Smooth muscle cell (in vitro differentiated cells): ENCODE results near the gene PARD3B. TPM values are rescaled to one million over a fixed set of nuclear protein-coding genes. Genes with fewer than 3 reads are reported as not detected.

Experiments used
- DNase-seq: peaks from one replicate; lab custom pipeline; 2025; ENCODE audit not compliant: unreplicated experiment; lab: John Stamatoyannopoulos, UW
- H2AFZ ChIP-seq: fragments of 200-600 bp; sonication (generic); 2 replicates; pipeline ENCODE4 v1.6.0; 2016; ENCODE audit warnings: antibody characterized with exemption, low read depth, mild to moderate bottlenecking
- H3F3A ChIP-seq: fragments of 200-600 bp; sonication (generic); 2 replicates; pipeline ENCODE4 v1.6.0; 2017; ENCODE audit warnings: antibody characterized with exemption, low read depth
- H3K27ac ChIP-seq: fragments of 200-600 bp; sonication (generic); 2 replicates; pipeline ENCODE4 v1.5.1; 2016; ENCODE audit warnings: low read depth, mild to moderate bottlenecking
- H3K27me3 ChIP-seq: fragments of 200-600 bp; sonication (generic); 2 replicates; pipeline ENCODE4 v1.6.1; 2016; ENCODE audit warnings: low read depth, mild to moderate bottlenecking
- H3K36me3 ChIP-seq: fragments of 200-600 bp; sonication (generic); 2 replicates; pipeline ENCODE4 v1.5.1; 2016; ENCODE audit warnings: low read depth
- H3K4me1 ChIP-seq: fragments of 200-600 bp; sonication (generic); 2 replicates; pipeline ENCODE4 v1.5.1; 2016; ENCODE audit warnings: low read depth
- H3K4me2 ChIP-seq: fragments of 200-600 bp; sonication (generic); 2 replicates; pipeline ENCODE4 v1.6.0; 2016; ENCODE audit warnings: mild to moderate bottlenecking
- H3K4me3 ChIP-seq: fragments of 200-600 bp; sonication (generic); 2 replicates; pipeline ENCODE4 v1.5.1; 2016; ENCODE audit warnings: mild to moderate bottlenecking
- H3K79me2 ChIP-seq: fragments of 200-600 bp; sonication (generic); 2 replicates; pipeline ENCODE4 v1.6.0; 2016; ENCODE audit warnings: low read depth, mild to moderate bottlenecking
- H3K9ac ChIP-seq: fragments of 200-600 bp; sonication (generic); 2 replicates; pipeline ENCODE4 v1.6.0; 2016; ENCODE audit warnings: low read depth
- H3K9me3 ChIP-seq: fragments of 200-600 bp; sonication (generic); replicated peaks from 2 replicates; pipeline ENCODE4 v1.5.1; 2016; ENCODE audit warnings: low read depth
- H4K20me1 ChIP-seq: fragments of 200-600 bp; sonication (generic); 2 replicates; pipeline ENCODE4 v1.6.0; 2016; ENCODE audit warnings: low read depth
- CTCF ChIP-seq: fragments of 200-600 bp; sonication (generic); IDR thresholded peaks from 2 replicates; pipeline ENCODE4 v1.5.1; 2017; ENCODE audit warnings: borderline replicate concordance, mild to moderate bottlenecking, antibody characterized with exemption; ENCODE audit not compliant: insufficient read depth, poor library complexity, severe bottlenecking
- WGBS: methylation state at CpG from one replicate; pipeline ENCODE4 v1.1.7; 2016; ENCODE audit warnings: low lambda C conversion rate; 5-methylcytosine and 5-hydroxymethylcytosine counted together
- polyA plus RNA-seq: library from polyadenylated mRNA; unstranded; fragments of >200 nt; fragmentation: Nextera tagmentation; extraction: Ambion mirVana; gene quantifications from 2 replicates; pipeline ENCODE4 v1.2.1, GENCODE V29; 2016
- total RNA-seq: library from RNA; depleted of rRNA; stranded (reverse); fragments of >200 nt; gene quantifications from 2 replicates; pipeline ENCODE4 v1.2.3, GENCODE V29; 2014

PARD3B gene
- total and polyA plus RNA-seq, 2 experiments from 2014 or later = 3.3 to 12.2 TPM

DNA sequence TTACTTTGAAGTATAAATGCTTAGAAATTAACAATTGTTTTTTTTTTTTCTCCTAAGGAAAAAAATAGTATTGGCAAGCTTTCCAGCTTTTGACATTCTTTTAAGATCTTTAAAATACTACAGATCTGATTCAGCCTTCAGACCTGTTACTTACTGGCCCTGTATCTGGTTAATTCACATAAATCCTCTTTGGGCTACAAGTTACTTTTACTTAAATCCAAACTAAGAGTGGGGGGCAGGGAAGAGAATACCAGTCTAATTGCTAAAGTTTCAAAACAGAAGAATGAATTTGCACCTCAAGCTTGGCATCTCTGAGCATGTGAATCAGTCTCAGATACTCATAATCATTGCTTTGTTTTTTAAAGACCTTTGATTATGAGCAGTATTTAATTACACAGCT, 386.3 kb downstream of the PARD3B start:
- Histone ChIP-seq H3K4me3 (no peak overlapping the region), H3K79me2 (no peaks in the 10 kb centered on the region), H3F3A (no peaks in the 10 kb centered on the region), H4K20me1 (no peaks in the 10 kb centered on the region), H3K36me3 (no peaks in the 10 kb centered on the region), H3K27me3 (no peaks in the 10 kb centered on the region), H3K9me3 (no peaks in the 10 kb centered on the region), H3K9ac (no peak overlapping the region), H2AFZ (no peak overlapping the region), H3K4me1 (peaks cover 6% of the 10 kb centered on the region), H3K4me2 (no peak overlapping the region), H3K27ac (no peak overlapping the region)
- no peak for TF ChIP-seq CTCF
- no peak for DNase-seq

DNA sequence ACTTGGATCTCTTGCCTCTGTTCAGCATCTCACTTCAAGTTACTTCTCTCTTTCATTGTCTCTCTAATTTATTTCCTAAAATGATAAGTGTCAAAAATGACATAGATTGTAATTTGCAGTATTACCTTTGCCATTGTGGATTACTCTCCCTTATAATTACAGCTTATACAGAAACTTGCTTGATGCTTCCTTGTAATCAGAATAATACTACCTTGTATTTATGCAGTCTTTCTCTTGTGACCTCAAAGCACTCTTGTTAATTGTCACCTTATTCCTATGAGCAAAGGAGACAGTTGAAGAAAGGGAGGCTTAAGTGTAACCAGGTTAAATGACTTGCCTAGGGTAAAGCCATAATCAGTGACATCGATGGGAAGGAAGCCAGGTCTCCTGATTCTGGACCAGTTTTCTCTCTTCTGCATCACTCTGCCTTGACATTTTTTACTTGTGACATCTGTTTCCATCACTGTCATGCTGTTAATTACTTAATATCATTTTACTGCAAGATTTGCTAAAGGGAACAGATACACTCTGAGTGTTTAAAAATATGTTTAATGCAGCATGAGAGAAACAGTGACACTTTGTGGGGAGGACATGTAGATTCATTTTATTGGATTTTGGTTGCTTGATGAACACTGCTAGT, 388.6 kb downstream of the PARD3B start:
- Histone ChIP-seq H3F3A (no peaks in the 10 kb centered on the region), H3K9me3 (no peaks in the 10 kb centered on the region), H3K4me1 (peaks cover 6% of the 10 kb centered on the region), H3K4me2 (no peak overlapping the region), H3K27ac (no peak overlapping the region), H3K4me3 (no peak overlapping the region), H4K20me1 (no peaks in the 10 kb centered on the region), H3K27me3 (no peaks in the 10 kb centered on the region), H3K9ac (no peak overlapping the region), H3K79me2 (no peaks in the 10 kb centered on the region), H2AFZ (no peak overlapping the region), H3K36me3 (no peaks in the 10 kb centered on the region)
- 57% methylated on average over 1 of the region's 1 CpG for WGBS
- TF ChIP-seq CTCF = no peak
- DNase-seq = no peak

GRCh38 chr2:204944927-204945326, 399.7 kb downstream of the PARD3B start:
- H3K4me2 ChIP-seq = no peak overlapping the region
- H3K9ac ChIP-seq = no peak overlapping the region
- H3K4me3 ChIP-seq = no peak overlapping the region
- 81% methylated on average over 3 of the region's 3 CpGs for WGBS
- H3K4me1 ChIP-seq = no peaks in the 10 kb centered on the region
- H2AFZ ChIP-seq = no peak overlapping the region
- H3F3A ChIP-seq = no peaks in the 10 kb centered on the region
- H3K27me3 ChIP-seq = no peaks in the 10 kb centered on the region
- DNase-seq = no peak
- H3K9me3 ChIP-seq = no peaks in the 10 kb centered on the region
- H3K27ac ChIP-seq = no peak overlapping the region
- no peak for TF ChIP-seq CTCF
- H3K36me3 ChIP-seq = no peaks in the 10 kb centered on the region
- H3K79me2 ChIP-seq = no peaks in the 10 kb centered on the region
- no peaks in the 10 kb centered on the region for H4K20me1 ChIP-seq

GRCh38 chr2:204945376-204945775, 400.1 kb downstream of the PARD3B start:
- H3K9ac ChIP-seq = no peak overlapping the region
- H3K4me2 ChIP-seq = no peak overlapping the region
- TF ChIP-seq CTCF = no peak
- no peak for DNase-seq
- no peak overlapping the region for H3K27ac ChIP-seq
- H3F3A ChIP-seq = no peaks in the 10 kb centered on the region
- H3K27me3 ChIP-seq = no peaks in the 10 kb centered on the region
- H4K20me1 ChIP-seq = no peaks in the 10 kb centered on the region
- no peaks in the 10 kb centered on the region for H3K36me3 ChIP-seq
- no peaks in the 10 kb centered on the region for H3K79me2 ChIP-seq
- no peaks in the 10 kb centered on the region for H3K9me3 ChIP-seq
- no peak overlapping the region for H3K4me3 ChIP-seq
- no peak overlapping the region for H2AFZ ChIP-seq
- H3K4me1 ChIP-seq = no peaks in the 10 kb centered on the region
- WGBS = 53% methylated on average over 2 of the region's 2 CpGs
